ENCODE measurements around the gene OTOG.

OTOG gene

DNA sequence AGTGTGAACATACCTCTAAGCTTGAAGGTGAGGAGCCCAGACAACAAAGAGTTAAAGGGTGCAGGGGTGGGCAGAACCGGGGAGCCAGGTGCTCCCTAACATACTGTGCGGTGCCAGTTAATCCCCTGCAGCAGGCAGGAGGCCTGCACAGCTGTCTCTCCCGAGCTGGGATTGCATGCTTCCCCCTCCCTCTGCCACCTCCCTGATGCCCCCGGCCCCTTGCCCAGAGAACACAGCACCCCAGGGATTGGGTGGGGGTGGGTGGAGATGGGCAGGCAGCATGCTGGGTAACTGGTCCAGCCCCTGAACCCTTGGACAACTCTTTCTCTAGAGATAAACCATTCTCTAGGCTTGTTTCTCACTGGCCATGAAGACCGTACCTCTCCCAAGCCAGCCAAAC lies 104.6 kb downstream of the OTOG start:
- TF ChIP-seq, protein P1, sequence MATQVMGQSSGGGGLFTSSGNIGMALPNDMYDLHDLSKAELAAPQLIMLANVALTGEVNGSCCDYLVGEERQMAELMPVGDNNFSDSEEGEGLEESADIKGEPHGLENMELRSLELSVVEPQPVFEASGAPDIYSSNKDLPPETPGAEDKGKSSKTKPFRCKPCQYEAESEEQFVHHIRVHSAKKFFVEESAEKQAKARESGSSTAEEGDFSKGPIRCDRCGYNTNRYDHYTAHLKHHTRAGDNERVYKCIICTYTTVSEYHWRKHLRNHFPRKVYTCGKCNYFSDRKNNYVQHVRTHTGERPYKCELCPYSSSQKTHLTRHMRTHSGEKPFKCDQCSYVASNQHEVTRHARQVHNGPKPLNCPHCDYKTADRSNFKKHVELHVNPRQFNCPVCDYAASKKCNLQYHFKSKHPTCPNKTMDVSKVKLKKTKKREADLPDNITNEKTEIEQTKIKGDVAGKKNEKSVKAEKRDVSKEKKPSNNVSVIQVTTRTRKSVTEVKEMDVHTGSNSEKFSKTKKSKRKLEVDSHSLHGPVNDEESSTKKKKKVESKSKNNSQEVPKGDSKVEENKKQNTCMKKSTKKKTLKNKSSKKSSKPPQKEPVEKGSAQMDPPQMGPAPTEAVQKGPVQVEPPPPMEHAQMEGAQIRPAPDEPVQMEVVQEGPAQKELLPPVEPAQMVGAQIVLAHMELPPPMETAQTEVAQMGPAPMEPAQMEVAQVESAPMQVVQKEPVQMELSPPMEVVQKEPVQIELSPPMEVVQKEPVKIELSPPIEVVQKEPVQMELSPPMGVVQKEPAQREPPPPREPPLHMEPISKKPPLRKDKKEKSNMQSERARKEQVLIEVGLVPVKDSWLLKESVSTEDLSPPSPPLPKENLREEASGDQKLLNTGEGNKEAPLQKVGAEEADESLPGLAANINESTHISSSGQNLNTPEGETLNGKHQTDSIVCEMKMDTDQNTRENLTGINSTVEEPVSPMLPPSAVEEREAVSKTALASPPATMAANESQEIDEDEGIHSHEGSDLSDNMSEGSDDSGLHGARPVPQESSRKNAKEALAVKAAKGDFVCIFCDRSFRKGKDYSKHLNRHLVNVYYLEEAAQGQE (IDR thresholded peaks at IDR 0.05; ENCODE audit: insufficient read depth in 1 of 2, low read depth in 2 of 2, low read length in 2 of 2), result no peak
- TF ChIP-seq FOXP2 (optimal IDR thresholded peaks at IDR 0.05; ENCODE audit: borderline replicate concordance, extremely low read depth, extremely low read length, insufficient read depth) (no peak), SIN3A (IDR thresholded peaks at IDR 0.05; ENCODE audit: borderline replicate concordance, insufficient read depth, low read length) (no peak), POLR2AphosphoS5 (IDR thresholded peaks at IDR 0.05; ENCODE audit: low read depth, low read length) (no peak), TAF1 (IDR thresholded peaks at IDR 0.05; ENCODE audit: borderline replicate concordance, insufficient read depth, low read length) (no peak)

DNA sequence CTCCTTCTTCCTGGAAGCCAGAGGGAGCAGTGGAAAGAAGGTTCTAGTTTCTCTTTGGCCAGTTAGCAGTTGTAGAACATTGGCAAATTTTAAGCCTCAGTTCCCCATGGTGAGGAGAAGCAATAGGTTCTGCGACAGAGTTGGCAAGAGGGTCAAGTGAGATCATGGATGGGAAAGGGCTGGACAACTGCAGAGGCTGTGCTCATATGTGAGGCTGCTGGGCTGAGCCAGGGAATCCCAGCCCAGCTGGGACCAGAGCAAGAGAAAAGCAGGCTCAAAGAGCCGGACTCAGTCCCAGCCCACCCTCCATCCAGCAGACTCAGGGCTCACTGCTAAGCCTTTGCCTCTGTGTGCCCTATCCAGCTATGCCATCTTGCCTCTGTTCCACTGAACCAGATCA lies 105.5 kb downstream of the OTOG start:
- TF ChIP-seq SIN3A (IDR thresholded peaks at IDR 0.05; ENCODE audit: borderline replicate concordance, insufficient read depth, low read length), result no peak
- TF ChIP-seq FOXP2 (optimal IDR thresholded peaks at IDR 0.05; ENCODE audit: borderline replicate concordance, extremely low read depth, extremely low read length, insufficient read depth), result no peak

DNA sequence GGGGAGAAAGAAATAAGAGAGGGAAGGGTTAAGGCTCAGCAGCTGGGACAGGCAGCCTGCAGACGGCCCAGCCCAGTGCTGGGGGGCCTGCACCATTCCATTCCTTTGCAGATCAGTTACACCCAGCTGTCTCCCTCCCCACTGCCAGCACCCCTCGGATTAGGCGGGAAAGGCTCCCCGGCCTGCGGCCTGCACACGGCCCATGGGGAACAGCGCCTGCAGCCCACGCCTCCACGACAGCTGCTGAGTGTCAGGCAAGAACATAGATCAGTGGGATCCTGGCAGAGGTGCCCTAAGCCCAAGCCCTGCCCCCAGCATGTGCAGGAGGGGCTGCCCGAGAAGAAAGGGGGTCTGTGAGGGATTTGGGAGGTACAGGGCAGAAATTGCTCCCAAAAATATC lies 106.6 kb downstream of the OTOG start:
- TF ChIP-seq, protein P1 (IDR thresholded peaks at IDR 0.05; ENCODE audit: insufficient read depth in 1 of 2, low read depth in 2 of 2, low read length in 2 of 2), result no peak
- no peak for TF ChIP-seq SIN3A (IDR thresholded peaks at IDR 0.05; ENCODE audit: borderline replicate concordance, insufficient read depth, low read length)
- no peak for TF ChIP-seq POLR2AphosphoS5 (IDR thresholded peaks at IDR 0.05; ENCODE audit: low read depth, low read length)
- TF ChIP-seq TAF1 (IDR thresholded peaks at IDR 0.05; ENCODE audit: borderline replicate concordance, insufficient read depth, low read length), result no peak
- TF ChIP-seq FOXP2 (optimal IDR thresholded peaks at IDR 0.05; ENCODE audit: borderline replicate concordance, extremely low read depth, extremely low read length, insufficient read depth), result no peak

DNA sequence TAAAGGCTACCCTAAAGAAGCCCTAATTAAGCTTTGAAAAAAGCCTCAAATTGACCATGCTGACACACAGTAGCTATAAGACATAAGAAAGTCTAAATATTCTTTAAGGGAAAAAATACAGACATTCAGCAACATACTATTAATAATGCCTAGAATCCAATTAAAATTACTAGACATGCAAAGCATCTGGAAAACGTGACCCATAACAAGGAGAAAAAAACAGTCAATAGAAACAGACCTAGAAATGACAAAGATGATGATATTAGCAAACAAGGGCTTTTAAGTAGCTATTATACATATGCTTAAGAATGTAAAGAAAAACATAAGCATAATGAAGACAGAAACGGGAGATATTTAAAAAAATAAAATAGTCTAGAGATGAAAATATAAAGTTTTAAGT lies 108.6 kb downstream of the OTOG start:
- TF ChIP-seq, protein P1 (IDR thresholded peaks at IDR 0.05; ENCODE audit: insufficient read depth in 1 of 2, low read depth in 2 of 2, low read length in 2 of 2), result no peak
- TF ChIP-seq TAF1 (IDR thresholded peaks at IDR 0.05; ENCODE audit: borderline replicate concordance, insufficient read depth, low read length) (no peak), SIN3A (IDR thresholded peaks at IDR 0.05; ENCODE audit: borderline replicate concordance, insufficient read depth, low read length) (no peak), POLR2AphosphoS5 (IDR thresholded peaks at IDR 0.05; ENCODE audit: low read depth, low read length) (no peak), FOXP2 (optimal IDR thresholded peaks at IDR 0.05; ENCODE audit: borderline replicate concordance, extremely low read depth, extremely low read length, insufficient read depth) (no peak)

DNA sequence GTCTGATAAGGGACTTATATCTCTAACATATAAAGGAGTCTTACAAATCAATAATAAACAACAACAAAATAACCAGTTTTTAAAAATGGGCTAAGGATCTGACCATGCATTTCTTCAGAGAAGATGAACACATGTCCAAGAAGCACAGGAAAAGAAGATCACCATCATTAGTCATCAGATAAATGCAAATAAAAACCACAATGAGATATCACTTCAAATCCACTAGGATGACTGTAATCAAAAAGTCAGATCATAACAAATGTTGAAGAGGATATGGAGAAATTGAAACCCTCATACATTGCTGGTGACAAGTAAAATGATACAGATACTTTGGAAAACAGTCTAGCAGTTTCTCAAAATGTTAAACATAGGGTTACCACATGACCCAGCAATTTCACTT lies 111.2 kb downstream of the OTOG start:
- no peak for TF ChIP-seq POLR2AphosphoS5 (IDR thresholded peaks at IDR 0.05; ENCODE audit: low read depth, low read length)
- no peak for TF ChIP-seq TAF1 (IDR thresholded peaks at IDR 0.05; ENCODE audit: borderline replicate concordance, insufficient read depth, low read length)
- TF ChIP-seq, protein P1 (IDR thresholded peaks at IDR 0.05; ENCODE audit: insufficient read depth in 1 of 2, low read depth in 2 of 2, low read length in 2 of 2), result no peak
- no peak for TF ChIP-seq FOXP2 (optimal IDR thresholded peaks at IDR 0.05; ENCODE audit: borderline replicate concordance, extremely low read depth, extremely low read length, insufficient read depth)
- TF ChIP-seq SIN3A (IDR thresholded peaks at IDR 0.05; ENCODE audit: borderline replicate concordance, insufficient read depth, low read length), result no peak

Measured in PFSK-1 (cell line).